Measurements from ENCODE around the gene NAALADL2.

GRCh38 chr3:174873832-174874657 lies 14.9 kb downstream of the NAALADL2 start:
- no peak for TF ChIP-seq POLR2AphosphoS5 (IDR thresholded peaks at IDR 0.05; ENCODE audit: insufficient read depth in 1 of 2, low read depth in 1 of 2)
- TF ChIP-seq, protein P1, sequence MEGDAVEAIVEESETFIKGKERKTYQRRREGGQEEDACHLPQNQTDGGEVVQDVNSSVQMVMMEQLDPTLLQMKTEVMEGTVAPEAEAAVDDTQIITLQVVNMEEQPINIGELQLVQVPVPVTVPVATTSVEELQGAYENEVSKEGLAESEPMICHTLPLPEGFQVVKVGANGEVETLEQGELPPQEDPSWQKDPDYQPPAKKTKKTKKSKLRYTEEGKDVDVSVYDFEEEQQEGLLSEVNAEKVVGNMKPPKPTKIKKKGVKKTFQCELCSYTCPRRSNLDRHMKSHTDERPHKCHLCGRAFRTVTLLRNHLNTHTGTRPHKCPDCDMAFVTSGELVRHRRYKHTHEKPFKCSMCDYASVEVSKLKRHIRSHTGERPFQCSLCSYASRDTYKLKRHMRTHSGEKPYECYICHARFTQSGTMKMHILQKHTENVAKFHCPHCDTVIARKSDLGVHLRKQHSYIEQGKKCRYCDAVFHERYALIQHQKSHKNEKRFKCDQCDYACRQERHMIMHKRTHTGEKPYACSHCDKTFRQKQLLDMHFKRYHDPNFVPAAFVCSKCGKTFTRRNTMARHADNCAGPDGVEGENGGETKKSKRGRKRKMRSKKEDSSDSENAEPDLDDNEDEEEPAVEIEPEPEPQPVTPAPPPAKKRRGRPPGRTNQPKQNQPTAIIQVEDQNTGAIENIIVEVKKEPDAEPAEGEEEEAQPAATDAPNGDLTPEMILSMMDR (IDR thresholded peaks at IDR 0.05) = no peak
- no peak for TF ChIP-seq POLR2A (IDR thresholded peaks at IDR 0.05)

Data from vagina (tissue), 2 donors.